GM18873 (cell line): ENCODE data around the gene CNTN2.

Experiments used
- ATAC-seq: cut with Tn5 transposase; IDR thresholded peaks from one replicate; pipeline ENCODE4 v1.9.1; 2021; ENCODE audit warnings: mild to moderate bottlenecking, moderate library complexity, moderate number of reproducible peaks; ENCODE audit not compliant: unreplicated experiment, low FRiP score

The CNTN2 gene

GRCh38 chr1:205049479-205049878 is 6.5 kb downstream of the CNTN2 start:
- ATAC-seq: no peak

GRCh38 chr1:205052690-205053089 is 9.7 kb downstream of the CNTN2 start:
- no peak for ATAC-seq

- no peak for ATAC-seq
Measured at GRCh38 chr1:205053296-205053695, 10.3 kb downstream of the CNTN2 start.

- no peak for ATAC-seq
Measured at GRCh38 chr1:205054013-205054412, 11.0 kb downstream of the CNTN2 start.

- ATAC-seq: no peak
Measured at GRCh38 chr1:205056188-205056611, 13.2 kb downstream of the CNTN2 start.

DNA sequence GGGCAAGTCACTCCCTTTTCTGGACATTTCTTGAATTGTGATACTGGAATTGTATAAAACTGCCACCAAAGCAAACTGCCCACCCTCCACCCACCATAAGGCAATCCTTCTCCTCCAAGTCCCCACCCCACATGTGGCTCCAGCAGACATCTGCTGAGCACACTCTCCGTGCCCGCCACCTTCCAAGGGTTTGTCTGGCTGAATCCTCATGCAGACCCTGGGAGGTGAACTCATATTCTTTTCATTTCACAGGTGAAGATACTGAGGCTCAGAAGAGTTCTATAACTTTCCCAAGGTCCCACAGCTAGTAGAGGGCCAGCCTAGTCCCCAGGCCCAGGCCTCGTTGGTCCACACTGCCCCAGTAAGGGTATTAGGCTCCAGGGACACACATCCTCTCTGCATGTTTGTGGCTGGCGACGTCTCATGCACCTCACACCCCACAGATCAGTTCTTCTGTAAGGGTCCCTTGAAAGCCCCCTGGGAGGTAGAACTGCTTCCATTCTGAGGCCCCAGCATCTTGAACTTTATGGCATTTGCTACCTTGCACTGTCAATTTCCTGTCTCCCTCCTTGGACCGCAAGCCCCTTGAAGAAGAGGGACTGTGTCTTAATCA is 14.1 kb downstream of the CNTN2 start:
- no peak for ATAC-seq

DNA sequence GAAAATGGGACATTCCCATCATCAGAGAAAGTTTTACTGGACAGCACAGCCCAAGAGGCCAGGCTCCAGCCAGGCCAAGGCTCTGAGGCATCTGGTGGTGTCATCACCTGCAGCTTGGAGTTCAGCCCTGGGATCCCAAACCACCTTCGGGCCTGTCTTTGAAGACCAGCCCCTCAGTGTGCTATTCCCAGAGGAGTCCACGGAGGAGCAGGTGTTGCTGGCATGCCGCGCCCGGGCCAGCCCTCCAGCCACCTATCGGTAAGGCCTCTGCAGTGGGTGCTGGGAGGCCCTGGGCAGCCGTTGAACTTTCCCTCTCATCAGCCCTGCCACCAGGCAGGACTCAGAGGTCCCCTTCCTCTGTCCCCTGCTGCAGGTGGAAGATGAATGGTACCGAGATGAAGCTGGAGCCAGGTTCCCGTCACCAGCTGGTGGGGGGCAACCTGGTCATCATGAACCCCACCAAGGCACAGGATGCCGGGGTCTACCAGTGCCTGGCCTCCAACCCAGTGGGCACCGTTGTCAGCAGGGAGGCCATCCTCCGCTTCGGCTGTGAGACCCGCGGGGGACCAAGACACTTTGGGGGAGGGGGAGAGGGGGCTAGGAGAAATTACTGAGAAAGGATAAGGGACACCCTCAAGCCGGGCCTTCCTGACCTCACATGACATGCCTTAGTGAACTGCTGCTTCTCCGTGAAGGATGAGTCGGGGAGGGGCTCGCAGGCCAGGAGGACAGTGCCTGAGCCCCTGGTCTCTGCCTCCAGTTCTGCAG is 15.0 kb downstream of the CNTN2 start:
- no peak for ATAC-seq

GRCh38 chr1:205058853-205059252 is 15.8 kb downstream of the CNTN2 start:
- no peak for ATAC-seq

DNA sequence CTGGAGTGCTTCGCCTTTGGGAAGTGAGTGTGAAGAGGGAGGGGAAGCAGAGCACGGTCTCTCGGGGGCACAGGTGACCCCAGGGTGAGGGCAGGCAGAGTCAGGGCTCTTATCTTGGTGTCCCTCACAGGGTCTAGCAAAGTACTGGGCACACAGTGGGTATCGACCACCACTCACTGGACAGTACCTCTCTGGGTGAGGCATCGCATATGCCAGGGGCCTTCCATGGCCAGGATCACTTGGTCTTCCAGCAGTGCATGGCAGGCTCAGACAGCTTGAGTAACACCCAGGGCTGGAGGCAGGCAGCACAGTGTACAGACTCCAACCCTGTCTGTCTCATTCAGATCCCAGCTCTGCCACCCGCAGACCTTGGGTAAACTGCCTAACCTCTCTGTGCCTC is 16.6 kb downstream of the CNTN2 start:
- ATAC-seq: no peak

DNA sequence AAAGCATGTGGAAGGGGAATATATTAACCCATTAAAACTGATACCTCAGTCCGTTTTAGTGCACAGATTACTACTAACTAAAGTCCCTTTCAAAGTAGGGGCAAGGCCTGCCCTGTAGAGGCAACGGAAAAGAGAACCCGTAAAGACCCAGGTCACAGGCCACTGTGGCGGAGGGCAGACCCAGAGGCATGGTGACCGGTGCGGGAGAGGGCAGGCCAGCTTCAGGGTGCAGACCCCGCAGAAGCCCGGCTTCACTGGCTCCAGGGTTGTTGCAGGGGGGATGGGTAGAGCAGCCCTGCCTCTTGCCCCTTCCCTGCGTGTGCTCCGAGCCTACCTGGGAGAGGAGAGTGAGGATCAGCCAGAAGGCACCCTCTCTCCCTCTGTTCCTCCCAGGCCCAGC is 17.7 kb downstream of the CNTN2 start:
- ATAC-seq: no peak

GRCh38 chr1:205061227-205061626 is 18.2 kb downstream of the CNTN2 start:
- no peak for ATAC-seq

- no peak for ATAC-seq
Measured at GRCh38 chr1:205061665-205062069, 18.7 kb downstream of the CNTN2 start.

DNA sequence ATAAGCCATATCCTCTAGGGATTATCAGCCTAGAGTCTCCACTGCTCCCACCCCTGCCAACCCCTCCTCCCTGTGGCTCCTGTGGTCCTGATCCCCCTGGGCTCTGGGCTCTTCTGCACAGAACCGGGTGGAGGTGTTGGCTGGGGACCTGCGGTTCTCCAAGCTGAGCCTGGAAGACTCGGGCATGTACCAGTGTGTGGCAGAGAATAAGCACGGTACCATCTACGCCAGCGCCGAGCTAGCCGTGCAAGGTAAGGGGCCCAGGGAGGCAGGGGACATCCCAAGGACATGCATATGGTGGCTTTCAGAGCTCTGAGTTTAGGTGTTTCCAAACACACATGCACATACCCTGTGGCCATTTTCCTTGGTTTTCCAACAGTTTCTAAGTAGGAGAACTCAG is 19.3 kb downstream of the CNTN2 start:
- ATAC-seq: no peak

- no peak for ATAC-seq
Measured at GRCh38 chr1:205062895-205063294, 19.9 kb downstream of the CNTN2 start.

GRCh38 chr1:205064301-205064700 is 21.3 kb downstream of the CNTN2 start:
- no peak for ATAC-seq

DNA sequence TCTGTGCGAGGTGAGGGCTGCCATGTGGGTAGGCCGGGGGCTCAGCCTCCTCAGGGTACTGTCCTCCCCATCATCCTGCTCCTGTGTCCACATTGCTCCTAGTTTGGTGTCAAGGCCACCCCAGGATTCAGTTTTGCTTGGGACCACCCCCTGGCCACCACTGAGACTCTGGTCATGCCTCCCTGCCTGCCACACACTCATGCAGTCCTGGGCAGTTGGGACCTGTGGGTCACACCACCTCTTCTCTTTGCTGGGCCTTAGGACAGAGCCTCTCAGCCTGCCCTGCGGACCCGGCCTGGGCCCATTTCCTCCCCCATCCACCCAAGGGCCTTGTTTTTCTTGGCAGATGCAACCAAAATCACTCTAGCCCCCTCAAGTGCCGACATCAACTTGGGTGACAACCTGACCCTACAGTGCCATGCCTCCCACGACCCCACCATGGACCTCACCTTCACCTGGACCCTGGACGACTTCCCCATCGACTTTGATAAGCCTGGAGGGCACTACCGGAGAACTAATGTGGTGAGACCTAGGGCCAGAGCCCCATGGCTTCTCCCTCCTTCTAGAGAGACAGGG is 21.8 kb downstream of the CNTN2 start:
- no peak for ATAC-seq

DNA sequence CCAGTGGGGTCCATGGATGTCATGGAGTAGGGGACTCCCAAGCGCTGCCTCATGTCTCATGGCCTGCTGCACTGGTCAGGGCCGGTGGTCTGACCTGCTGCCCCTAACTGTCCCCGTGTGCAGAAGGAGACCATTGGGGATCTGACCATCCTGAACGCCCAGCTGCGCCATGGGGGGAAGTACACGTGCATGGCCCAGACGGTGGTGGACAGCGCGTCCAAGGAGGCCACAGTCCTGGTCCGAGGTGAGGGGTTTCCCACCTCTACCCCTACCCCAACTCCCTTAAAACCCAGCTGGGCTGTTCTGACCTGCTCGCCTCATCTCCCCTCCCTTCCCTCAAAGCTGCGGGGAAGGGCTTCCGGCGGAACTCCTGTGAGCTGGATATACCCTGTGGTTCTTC is 22.7 kb downstream of the CNTN2 start:
- no peak for ATAC-seq

DNA sequence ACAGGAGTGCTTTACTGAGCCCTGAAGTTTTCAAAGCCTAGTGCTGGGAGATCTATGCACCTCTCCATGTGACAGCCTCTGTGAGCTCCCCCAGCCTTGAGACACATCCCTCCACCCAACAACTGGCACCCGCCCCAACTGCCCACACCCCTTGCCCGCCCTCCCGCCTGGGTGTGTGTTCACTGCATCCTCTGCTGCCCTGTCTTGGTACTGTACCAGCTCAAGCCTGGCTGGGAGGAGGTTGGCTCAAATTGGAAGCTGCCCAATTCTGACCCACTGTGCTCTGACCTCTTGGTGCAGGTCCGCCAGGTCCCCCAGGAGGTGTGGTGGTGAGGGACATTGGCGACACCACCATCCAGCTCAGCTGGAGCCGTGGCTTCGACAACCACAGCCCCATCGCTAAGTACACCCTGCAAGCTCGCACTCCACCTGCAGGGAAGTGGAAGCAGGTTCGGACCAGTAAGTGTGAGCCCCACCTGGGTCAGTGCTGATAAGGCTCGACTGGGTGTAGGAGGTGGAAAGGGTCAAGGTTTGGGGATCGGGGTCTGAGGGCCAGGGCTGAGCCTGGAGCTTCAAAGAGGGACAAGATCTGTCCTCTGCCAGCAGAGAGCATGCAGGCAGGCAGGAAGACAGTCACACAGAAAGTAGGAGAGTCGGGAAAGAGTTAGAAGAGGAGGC is 23.3 kb downstream of the CNTN2 start:
- no peak for ATAC-seq

DNA sequence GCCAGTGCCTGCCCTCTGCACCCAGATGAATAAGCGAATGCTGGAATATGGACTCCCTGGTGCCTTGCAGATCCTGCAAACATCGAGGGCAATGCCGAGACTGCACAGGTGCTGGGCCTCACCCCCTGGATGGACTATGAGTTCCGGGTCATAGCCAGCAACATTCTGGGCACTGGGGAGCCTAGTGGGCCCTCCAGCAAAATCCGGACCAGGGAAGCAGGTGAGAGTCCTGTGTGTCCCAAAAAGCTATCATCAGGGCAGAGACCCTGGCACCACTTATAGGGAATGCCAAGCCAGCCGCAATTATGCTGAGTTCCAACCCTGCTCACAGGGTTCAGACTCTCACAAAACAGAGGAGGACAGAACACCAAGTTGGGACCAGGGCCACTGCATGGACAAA is 24.0 kb downstream of the CNTN2 start:
- no peak for ATAC-seq

GRCh38 chr1:205068001-205068400 is 25.0 kb downstream of the CNTN2 start:
- no peak for ATAC-seq

DNA sequence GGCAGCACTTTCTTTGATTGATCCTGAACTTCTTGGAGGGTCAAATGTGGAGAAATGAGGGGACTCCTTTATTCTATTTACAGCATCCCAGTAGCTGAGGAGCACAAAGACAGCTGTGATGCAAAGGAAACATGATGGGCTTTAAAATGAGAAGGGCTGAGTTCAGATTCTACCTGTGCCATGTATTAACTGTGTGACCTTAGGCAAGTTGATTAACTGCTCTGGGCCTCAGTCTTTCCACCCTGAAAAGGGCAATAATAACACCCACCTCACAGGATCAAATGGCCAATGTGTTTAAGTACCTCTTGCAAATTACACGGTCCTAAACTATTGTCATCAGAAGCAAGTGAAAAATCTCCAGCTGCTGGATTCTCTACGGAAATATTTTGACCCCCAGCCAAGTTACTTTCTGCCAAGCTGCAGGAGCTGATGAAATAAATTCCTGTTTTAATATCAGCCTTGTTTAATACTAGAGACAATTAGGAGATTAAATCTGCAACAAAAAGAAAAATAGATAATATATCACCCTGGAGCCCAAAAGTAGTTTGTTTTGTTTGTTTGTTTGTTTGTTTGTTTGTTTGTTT is 25.5 kb downstream of the CNTN2 start:
- no peak for ATAC-seq
